ENCODE data around the gene EFCAB6.
"Not testable (repeated sequence)": the region's sequence is repeated elsewhere in the genome, so short reads cannot be mapped to it uniquely, and the experiment has no call there.

Gene EFCAB6

GRCh38 chr22:43706571-43707328, 105.4 kb downstream of the EFCAB6 start:
- no peak for DNase-seq (ENCODE audit: low read depth)

- no peak for DNase-seq (ENCODE audit: low read depth)
Observed at GRCh38 chr22:43706151-43706550, 106.0 kb downstream of the EFCAB6 start.

GRCh38 chr22:43704051-43704450, 108.1 kb downstream of the EFCAB6 start:
- DNase-seq (ENCODE audit: low read depth): no peak

GRCh38 chr22:43698403-43698802, 113.7 kb downstream of the EFCAB6 start:
- no peak for DNase-seq (ENCODE audit: low read depth)

GRCh38 chr22:43697894-43698293, 114.2 kb downstream of the EFCAB6 start:
- DNase-seq (ENCODE audit: low read depth): no peak

- no peak for DNase-seq (ENCODE audit: low read depth)
Observed at GRCh38 chr22:43693249-43693648, 118.9 kb downstream of the EFCAB6 start.

GRCh38 chr22:43689356-43689755, 122.7 kb downstream of the EFCAB6 start:
- no peak for DNase-seq (ENCODE audit: low read depth)

- no peak for DNase-seq (ENCODE audit: low read depth)
Observed at GRCh38 chr22:43682851-43683250, 129.3 kb downstream of the EFCAB6 start.

GRCh38 chr22:43681731-43682360, 130.3 kb downstream of the EFCAB6 start:
- DNase-seq (ENCODE audit: low read depth): no peak

GRCh38 chr22:43670513-43670912, 141.6 kb downstream of the EFCAB6 start:
- no peak for DNase-seq (ENCODE audit: low read depth)

- DNase-seq (ENCODE audit: low read depth): no peak
Observed at GRCh38 chr22:43669190-43669589, 142.9 kb downstream of the EFCAB6 start.

GRCh38 chr22:43667656-43668055, 144.4 kb downstream of the EFCAB6 start:
- no peak for DNase-seq (ENCODE audit: low read depth)

GRCh38 chr22:43666457-43666856, 145.6 kb downstream of the EFCAB6 start:
- DNase-seq (ENCODE audit: low read depth): no peak

GRCh38 chr22:43658823-43659222, 153.3 kb downstream of the EFCAB6 start:
- no peak for DNase-seq (ENCODE audit: low read depth)

- DNase-seq (ENCODE audit: low read depth): not testable (repeated sequence)
Observed at GRCh38 chr22:43656581-43656980, 155.5 kb downstream of the EFCAB6 start.

- DNase-seq (ENCODE audit: low read depth): no peak
Observed at GRCh38 chr22:43654271-43654670, 157.8 kb downstream of the EFCAB6 start.

- no peak for DNase-seq (ENCODE audit: low read depth)
Observed at GRCh38 chr22:43652845-43653244, 159.3 kb downstream of the EFCAB6 start.

- no peak for DNase-seq (ENCODE audit: low read depth)
Observed at GRCh38 chr22:43643387-43643786, 168.7 kb downstream of the EFCAB6 start.

GRCh38 chr22:43642319-43643206, 169.5 kb downstream of the EFCAB6 start:
- DNase-seq (ENCODE audit: low read depth): no peak

- DNase-seq (ENCODE audit: low read depth): no peak
Observed at GRCh38 chr22:43639228-43639948, 172.7 kb downstream of the EFCAB6 start.

- no peak for DNase-seq (ENCODE audit: low read depth)
Observed at GRCh38 chr22:43637275-43638260, 174.5 kb downstream of the EFCAB6 start.

Data from activated T-helper 9 cell treated with anti-CD3 and anti-CD28 coated beads, Interleukin-2, amount 50 U/mL, for 16 hours (primary cell).